ENCODE data around the gene LIN28B. TPM values are rescaled to one million over a fixed set of nuclear protein-coding genes. Genes with fewer than 3 reads are reported as not detected.
"Not testable (repeated sequence)": the region's sequence is repeated elsewhere in the genome, so short reads cannot be mapped to it uniquely, and the experiment has no call there.

Gene LIN28B
- total and polyA plus RNA-seq, 2 of the 4 experiments (the other 2 are of a cell fraction) = not detected

DNA sequence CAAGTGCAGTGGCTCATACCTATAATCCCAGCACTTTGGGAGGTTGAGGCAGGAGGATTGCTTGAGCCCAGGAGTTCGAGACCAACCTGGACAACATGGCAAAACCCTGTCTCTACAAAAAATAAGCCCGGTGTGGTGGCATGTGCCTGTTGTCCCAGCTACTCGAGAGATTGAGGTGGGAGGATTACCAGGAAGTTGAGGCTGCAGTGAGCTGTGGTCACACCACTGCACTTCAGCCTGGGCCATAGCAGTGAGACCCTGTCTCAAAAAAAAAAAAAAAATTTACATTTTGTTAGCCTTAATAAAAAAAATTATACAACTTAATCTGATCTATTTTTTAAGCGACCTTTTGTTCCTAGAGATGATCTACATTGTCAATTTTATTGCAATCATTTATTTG, 56.6 kb downstream of the LIN28B start:
- H4K20me1 ChIP-seq (ENCODE audit: insufficient read depth, low read length); POLR2A ChIA-PET (ENCODE audit: unreplicated experiment); H3K36me3 ChIP-seq (ENCODE audit: control insufficient read depth, insufficient read depth, low read length); H4K5ac ChIP-seq (ENCODE audit: low read depth, low read length); H3K9ac ChIP-seq (ENCODE audit: low read depth, low read length); in situ Hi-C loops (cut with MboI; ENCODE audit: low sequenced_read_pairs); H3K23ac ChIP-seq (ENCODE audit: low read depth, low read length); H4K8ac ChIP-seq (ENCODE audit: low read depth in 2 of 2, low read length in 2 of 2); H3K14ac ChIP-seq (replicated peaks; ENCODE audit: low read depth, low read length); H3K9me3 ChIP-seq (ENCODE audit: control insufficient read depth, insufficient read depth, low read length); H2BK20ac ChIP-seq (ENCODE audit: low read depth, low read length); H3K4ac ChIP-seq (ENCODE audit: low read depth, low read length); H2AK5ac ChIP-seq (ENCODE audit: low read depth, low read length); ATAC-seq (ENCODE audit: low read depth); H2BK15ac ChIP-seq (ENCODE audit: low read depth, low read length); H3K4me1 ChIP-seq (ENCODE audit: control insufficient read depth, insufficient read depth, low read length); H2BK5ac ChIP-seq (ENCODE audit: low read depth, low read length, poor library complexity, severe bottlenecking); H3K27me3 ChIP-seq (ENCODE audit: control insufficient read depth, insufficient read depth, low read length); H3K4me3 ChIP-seq (ENCODE audit: insufficient read depth, low read depth, low read length); H4K91ac ChIP-seq (ENCODE audit: insufficient read depth, low read depth, low read length); BruUV-seq (replicated peaks); intact Hi-C loops (cut with micrococcal nuclease); H3K79me1 ChIP-seq (ENCODE audit: low read depth in 1 of 2, low read length in 2 of 2); H3K56ac ChIP-seq (ENCODE audit: extremely low read depth, insufficient read depth, low read length); H2AK9ac ChIP-seq (replicated peaks; ENCODE audit: low read depth, low read length, poor library complexity); H2AFZ ChIP-seq (replicated peaks; ENCODE audit: low read length, poor library complexity); H2BK120ac ChIP-seq (ENCODE audit: low read depth, low read length); H3K27ac ChIP-seq (ENCODE audit: insufficient read depth, low read length); dilution Hi-C loops (cut with HindIII; ENCODE audit: low sequenced_read_pairs, unreplicated experiment); CTCF ChIA-PET; DNase-seq; H3K9me1 ChIP-seq (ENCODE audit: insufficient read depth, low read length); H3K4me2 ChIP-seq (ENCODE audit: low read depth, low read length); H3K18ac ChIP-seq (ENCODE audit: low read depth, low read length): not testable (repeated sequence)
- WGBS, 2 experiments (ENCODE audit: extremely low coverage in 2 of 2, insufficient read length in 1 of 2) = no CpG with 5 or more reads among the region's 4 CpGs
